Mucosa of stomach (tissue), 1 donor: ENCODE data around the gene PAK1IP1.
"Not testable (repeated sequence)": the region's sequence is repeated elsewhere in the genome, so short reads cannot be mapped to it uniquely, and the experiment has no call there.

Source experiments
- H3K27me3 ChIP-seq: one replicate; pipeline ENCODE4 v1.7.0; 2013; ENCODE audit warnings: mild to moderate bottlenecking, low read length; ENCODE audit not compliant: control insufficient read depth, insufficient read depth
- H3K36me3 ChIP-seq: one replicate; pipeline ENCODE4 v1.7.0; 2013; ENCODE audit warnings: low read length; ENCODE audit not compliant: control insufficient read depth, insufficient read depth
- H3K4me1 ChIP-seq: one replicate; pipeline ENCODE4 v1.7.0; 2013; ENCODE audit warnings: mild to moderate bottlenecking, low read length; ENCODE audit not compliant: control insufficient read depth, insufficient read depth
- H3K4me3 ChIP-seq: one replicate; pipeline ENCODE4 v1.7.0; 2013; ENCODE audit warnings: low read length
- H3K9ac ChIP-seq: one replicate; pipeline ENCODE4 v1.7.0; 2013; ENCODE audit warnings: mild to moderate bottlenecking, low read length, moderate library complexity
- H3K9me3 ChIP-seq: one replicate; pipeline ENCODE4 v1.7.0; 2013; ENCODE audit warnings: mild to moderate bottlenecking, low read length, moderate library complexity; ENCODE audit not compliant: control insufficient read depth
- donor health status: Pancreatic carcinoma.

PAK1IP1 gene, protein sequence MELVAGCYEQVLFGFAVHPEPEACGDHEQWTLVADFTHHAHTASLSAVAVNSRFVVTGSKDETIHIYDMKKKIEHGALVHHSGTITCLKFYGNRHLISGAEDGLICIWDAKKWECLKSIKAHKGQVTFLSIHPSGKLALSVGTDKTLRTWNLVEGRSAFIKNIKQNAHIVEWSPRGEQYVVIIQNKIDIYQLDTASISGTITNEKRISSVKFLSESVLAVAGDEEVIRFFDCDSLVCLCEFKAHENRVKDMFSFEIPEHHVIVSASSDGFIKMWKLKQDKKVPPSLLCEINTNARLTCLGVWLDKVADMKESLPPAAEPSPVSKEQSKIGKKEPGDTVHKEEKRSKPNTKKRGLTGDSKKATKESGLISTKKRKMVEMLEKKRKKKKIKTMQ

DNA sequence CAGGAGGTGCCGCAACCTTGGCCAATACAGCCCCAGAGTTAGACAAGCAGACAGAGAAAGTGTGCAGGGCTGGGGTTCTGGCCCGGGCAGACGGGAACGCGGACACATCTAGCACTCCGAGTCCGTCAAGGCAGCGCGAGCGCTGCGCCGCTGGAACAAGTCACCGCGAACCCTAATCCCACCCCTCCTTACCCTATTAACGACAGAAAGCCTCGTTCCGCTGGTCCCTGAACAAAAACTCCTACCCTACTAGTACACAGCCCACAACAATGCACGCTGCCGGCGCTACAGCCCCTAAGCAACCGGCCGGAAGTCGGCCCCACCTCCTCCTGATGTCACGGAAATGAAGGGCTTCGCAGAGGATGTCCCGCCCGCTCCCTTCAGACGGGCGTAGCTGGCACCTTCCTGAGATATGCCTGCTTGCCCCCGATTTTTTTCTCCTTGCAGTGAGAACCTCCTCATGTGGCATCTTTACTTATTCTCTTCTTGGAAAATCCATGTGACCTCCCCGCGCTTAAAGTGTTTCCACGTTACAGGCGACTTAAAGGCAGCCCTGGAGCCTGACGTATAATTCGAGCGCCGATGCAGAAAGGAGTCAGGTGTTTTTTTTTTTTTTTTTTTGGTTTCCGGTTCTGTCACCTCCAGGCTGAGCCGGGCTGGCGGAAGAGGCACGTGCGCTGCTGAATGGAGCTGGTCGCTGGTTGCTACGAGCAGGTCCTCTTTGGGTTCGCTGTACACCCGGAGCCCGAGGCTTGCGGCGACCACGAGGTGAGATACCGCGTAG, at the start of gene PAK1IP1, which contains the start of gene C6orf52:
TSS of gene PAK1IP1 (plus strand) at position 671 of the 784 bp plus-strand sequence. CDS start at position 685, 14 bp downstream.
TSS of gene C6orf52 (minus strand) at position 315 of the 784 bp plus-strand sequence. CDS start 7,066 bp downstream, outside the sequence.
- no peaks in the 10 kb centered on the region for H3K9me3 ChIP-seq
- H3K36me3 ChIP-seq: no peaks in the 10 kb centered on the region
- peaks cover 12% of the 10 kb centered on the region for H3K4me1 ChIP-seq
- H3K4me3 ChIP-seq: peak within 1 kb of the TSS; percentile 73
- peak within 1 kb of the TSS; percentile 94 for H3K9ac ChIP-seq
- no peaks in the 10 kb centered on the region for H3K27me3 ChIP-seq

DNA sequence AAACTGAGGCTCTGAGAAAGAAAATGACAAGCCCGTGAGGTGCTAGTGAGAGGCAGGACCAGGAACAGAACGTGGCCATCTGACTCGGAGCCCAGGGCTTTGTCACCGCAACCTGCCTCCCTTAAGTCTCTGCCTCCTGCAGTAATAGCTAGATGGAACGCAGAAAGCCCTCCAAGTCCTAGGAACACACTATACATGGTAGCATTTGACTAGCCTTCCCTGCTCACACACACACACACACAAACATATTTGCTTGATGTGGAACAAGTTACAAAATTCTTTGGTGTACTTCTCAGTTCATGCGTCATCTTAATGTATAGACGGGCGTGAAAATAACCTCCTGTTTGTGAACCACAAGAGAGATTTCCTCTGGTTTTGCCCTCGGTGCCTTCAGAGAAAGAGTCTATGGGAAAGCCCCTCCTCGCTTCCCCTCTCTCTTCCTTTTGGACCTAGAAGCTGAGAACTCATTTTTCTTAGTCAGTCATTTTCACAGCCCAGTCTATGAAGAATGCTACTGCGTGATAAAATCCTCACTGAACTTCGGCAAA, 39.2 kb upstream of the PAK1IP1 start:
- H3K36me3 ChIP-seq: no peaks in the 10 kb centered on the region
- H3K27me3 ChIP-seq: no peaks in the 10 kb centered on the region
- H3K4me3 ChIP-seq: no peak overlapping the region
- H3K4me1 ChIP-seq: no peaks in the 10 kb centered on the region
- no peak overlapping the region for H3K9ac ChIP-seq
- no peaks in the 10 kb centered on the region for H3K9me3 ChIP-seq

- no peaks in the 10 kb centered on the region for H3K36me3 ChIP-seq
- H3K9ac ChIP-seq: peak overlapping the region; percentile 34
- H3K4me3 ChIP-seq: no peak overlapping the region
- H3K27me3 ChIP-seq: no peaks in the 10 kb centered on the region
- no peaks in the 10 kb centered on the region for H3K4me1 ChIP-seq
- H3K9me3 ChIP-seq: no peaks in the 10 kb centered on the region
Measured at GRCh38 chr6:10658910-10659698, 35.7 kb upstream of the PAK1IP1 start.

GRCh38 chr6:10659699-10660348, 34.9 kb upstream of the PAK1IP1 start:
- Histone ChIP-seq H3K4me1 (no peaks in the 10 kb centered on the region), H3K27me3 (no peaks in the 10 kb centered on the region), H3K36me3 (no peaks in the 10 kb centered on the region), H3K9me3 (no peaks in the 10 kb centered on the region), H3K4me3 (no peak overlapping the region), H3K9ac (peak overlapping the region; percentile 34)

- H3K36me3 ChIP-seq, H3K27me3 ChIP-seq, H3K4me3 ChIP-seq, H3K9me3 ChIP-seq, H3K9ac ChIP-seq, H3K4me1 ChIP-seq: not testable (repeated sequence)
Measured at GRCh38 chr6:10660431-10661191, 34.2 kb upstream of the PAK1IP1 start.

DNA sequence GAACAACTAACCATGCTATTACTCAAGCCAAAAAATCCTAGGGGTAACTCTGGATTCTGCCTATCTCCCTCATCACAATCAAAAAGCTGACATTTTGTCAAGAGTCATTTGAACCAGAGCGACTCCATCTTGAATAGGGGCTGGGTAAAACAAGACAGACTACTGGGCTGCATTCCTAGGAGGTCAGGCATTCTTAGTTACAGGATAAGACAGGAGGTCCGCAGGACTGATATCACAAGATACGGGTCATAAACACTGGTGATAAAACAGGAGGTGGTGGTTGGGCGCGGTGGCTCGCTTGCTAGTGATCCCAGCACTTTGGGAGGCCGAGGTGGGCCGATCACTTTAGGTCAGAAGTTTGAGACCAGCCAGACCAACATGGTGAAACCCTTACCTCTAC, 32.6 kb upstream of the PAK1IP1 start:
- H3K9me3 ChIP-seq: no peaks in the 10 kb centered on the region
- H3K9ac ChIP-seq: no peak overlapping the region
- H3K4me1 ChIP-seq: no peaks in the 10 kb centered on the region
- H3K4me3 ChIP-seq: no peak overlapping the region
- H3K27me3 ChIP-seq: no peaks in the 10 kb centered on the region
- H3K36me3 ChIP-seq: no peaks in the 10 kb centered on the region

DNA sequence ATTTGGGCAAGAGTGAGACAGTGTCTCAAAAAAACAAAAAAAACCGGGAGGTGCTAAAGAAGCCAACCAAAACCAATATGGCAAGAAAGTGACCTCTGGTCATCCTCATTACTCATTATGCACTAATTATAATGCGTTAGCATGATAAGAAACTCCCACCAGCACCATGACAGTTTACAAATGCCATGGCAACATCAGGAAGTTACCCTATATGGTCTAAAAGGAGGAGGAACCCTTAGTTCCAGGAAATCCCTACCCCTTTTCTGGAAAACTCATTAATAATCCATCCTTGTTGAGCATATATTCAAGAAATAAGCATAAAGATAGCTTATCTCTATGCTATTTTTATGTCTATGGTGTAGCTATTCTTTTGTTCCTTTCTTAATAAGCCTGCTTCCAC, 32.0 kb upstream of the PAK1IP1 start:
- no peaks in the 10 kb centered on the region for H3K36me3 ChIP-seq
- H3K4me1 ChIP-seq: no peaks in the 10 kb centered on the region
- no peak overlapping the region for H3K9ac ChIP-seq

DNA sequence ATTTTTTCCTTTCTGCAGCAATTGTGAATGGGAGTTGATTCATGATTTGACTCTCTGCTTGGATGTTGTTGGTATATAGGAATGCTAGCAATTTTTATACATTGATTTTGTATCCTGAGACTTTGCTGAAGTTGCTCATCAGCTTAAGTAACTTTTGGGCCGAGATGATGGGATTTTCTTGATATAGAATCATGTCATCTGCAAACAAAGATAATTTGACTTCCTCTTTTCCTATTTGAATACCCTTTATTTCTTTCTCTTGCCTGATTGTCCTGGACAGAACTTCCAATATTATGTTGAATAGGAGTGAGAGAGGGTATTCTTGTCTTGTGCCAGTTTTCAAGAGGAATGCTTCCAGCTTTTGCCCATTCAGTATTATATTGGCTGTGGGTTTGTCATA, 29.2 kb upstream of the PAK1IP1 start:
- H3K27me3 ChIP-seq, H3K4me3 ChIP-seq, H3K36me3 ChIP-seq, H3K4me1 ChIP-seq, H3K9me3 ChIP-seq, H3K9ac ChIP-seq: not testable (repeated sequence)

More for the DNA sequence above, 32.0 kb upstream of the PAK1IP1 start:
- H3K27me3 ChIP-seq: no peaks in the 10 kb centered on the region
- H3K4me3 ChIP-seq: no peak overlapping the region
- H3K9me3 ChIP-seq: no peaks in the 10 kb centered on the region

DNA sequence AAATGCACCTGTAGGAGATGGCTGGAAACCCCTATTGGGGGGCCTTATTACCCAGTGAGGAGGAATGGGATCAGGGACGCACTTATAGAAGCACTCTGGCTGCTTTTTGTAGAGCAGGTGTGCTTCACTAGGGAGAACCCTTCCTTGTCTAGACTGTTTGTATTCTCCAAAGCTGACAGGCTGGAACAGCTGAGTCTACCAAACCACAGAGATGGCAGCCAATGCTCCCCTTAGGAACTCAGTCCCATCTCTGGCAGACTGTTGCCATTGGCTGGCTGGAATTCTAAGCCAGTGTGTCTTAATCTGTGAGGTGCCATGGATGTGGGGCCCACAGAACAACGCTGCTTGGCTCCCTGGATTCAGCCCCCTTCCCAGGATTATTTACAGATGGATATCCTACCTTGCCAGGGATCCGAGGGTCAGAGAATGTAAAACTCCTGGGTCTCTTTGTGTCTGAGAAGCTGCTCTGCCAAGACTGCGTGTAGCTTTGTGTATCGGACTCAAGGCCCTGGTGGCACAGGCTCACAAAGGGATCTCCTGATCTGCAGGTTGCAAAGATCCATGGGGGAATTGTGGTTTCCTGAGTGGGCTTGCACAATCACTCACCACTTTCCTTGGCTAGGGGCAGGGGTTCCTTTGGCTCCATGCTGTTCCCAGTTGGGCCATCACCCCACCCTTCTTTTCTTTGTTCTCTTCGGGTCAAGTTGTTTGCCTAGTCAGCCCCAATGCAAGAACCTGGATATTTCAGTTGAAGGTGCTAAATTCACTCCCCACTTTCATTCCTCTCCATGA, 26.4 kb upstream of the PAK1IP1 start:
- H3K27me3 ChIP-seq: no peaks in the 10 kb centered on the region
- no peaks in the 10 kb centered on the region for H3K36me3 ChIP-seq
- H3K4me1 ChIP-seq: no peaks in the 10 kb centered on the region
- H3K4me3 ChIP-seq: no peak overlapping the region
- no peak overlapping the region for H3K9ac ChIP-seq
- no peaks in the 10 kb centered on the region for H3K9me3 ChIP-seq

DNA sequence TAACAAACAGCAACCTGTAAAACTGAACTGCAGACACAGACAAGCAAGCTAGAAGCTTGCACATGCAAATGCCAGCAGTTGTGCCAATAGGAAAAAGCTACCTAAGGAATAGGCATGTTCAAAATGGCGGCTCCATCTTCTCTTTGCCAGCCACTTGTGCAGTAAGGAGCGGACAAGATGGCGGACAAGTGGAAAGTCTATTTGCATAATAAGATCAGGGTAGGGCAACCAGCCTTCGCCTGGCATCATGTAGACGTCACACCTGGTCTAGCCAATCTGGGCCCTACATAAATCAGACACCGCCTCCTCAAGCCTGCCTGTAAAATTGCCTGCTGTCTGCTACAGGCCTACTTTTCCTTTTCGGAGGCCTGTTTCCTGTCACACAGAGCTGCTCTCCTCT, 18.4 kb upstream of the PAK1IP1 start:
- Histone ChIP-seq H3K9me3 (no peaks in the 10 kb centered on the region), H3K4me1 (no peaks in the 10 kb centered on the region), H3K4me3 (no peak overlapping the region), H3K9ac (no peak overlapping the region), H3K36me3 (no peaks in the 10 kb centered on the region), H3K27me3 (no peaks in the 10 kb centered on the region)
